ENCODE measurements around the gene TAF1B.

TAF1B gene

DNA sequence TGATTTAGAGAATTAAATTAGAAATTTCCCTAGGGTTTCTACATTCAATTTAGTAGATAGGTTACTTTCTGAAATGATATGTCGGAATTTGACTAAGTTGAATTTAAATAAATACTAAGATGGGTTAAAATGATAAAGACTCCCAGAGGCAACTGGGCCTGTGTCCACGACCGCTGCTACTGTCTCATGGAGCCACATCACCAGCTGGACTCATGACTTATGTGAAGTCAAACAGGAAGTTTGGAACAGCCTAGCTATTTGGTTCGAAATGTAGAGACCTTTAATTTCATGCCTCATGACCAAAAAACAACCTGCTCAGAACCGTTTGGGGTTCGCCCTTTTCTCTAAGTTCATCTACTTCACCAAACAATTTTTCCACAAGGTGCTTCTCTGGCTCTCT is 130.4 kb downstream of the TAF1B start:
- TF ChIP-seq ZFX (IDR thresholded peaks at IDR 0.05; ENCODE audit: borderline replicate concordance) = no peak
- TF ChIP-seq, protein P1, sequence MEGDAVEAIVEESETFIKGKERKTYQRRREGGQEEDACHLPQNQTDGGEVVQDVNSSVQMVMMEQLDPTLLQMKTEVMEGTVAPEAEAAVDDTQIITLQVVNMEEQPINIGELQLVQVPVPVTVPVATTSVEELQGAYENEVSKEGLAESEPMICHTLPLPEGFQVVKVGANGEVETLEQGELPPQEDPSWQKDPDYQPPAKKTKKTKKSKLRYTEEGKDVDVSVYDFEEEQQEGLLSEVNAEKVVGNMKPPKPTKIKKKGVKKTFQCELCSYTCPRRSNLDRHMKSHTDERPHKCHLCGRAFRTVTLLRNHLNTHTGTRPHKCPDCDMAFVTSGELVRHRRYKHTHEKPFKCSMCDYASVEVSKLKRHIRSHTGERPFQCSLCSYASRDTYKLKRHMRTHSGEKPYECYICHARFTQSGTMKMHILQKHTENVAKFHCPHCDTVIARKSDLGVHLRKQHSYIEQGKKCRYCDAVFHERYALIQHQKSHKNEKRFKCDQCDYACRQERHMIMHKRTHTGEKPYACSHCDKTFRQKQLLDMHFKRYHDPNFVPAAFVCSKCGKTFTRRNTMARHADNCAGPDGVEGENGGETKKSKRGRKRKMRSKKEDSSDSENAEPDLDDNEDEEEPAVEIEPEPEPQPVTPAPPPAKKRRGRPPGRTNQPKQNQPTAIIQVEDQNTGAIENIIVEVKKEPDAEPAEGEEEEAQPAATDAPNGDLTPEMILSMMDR (IDR thresholded peaks at IDR 0.05) = no peak
- H3K27ac ChIP-seq = no peak overlapping the region

DNA sequence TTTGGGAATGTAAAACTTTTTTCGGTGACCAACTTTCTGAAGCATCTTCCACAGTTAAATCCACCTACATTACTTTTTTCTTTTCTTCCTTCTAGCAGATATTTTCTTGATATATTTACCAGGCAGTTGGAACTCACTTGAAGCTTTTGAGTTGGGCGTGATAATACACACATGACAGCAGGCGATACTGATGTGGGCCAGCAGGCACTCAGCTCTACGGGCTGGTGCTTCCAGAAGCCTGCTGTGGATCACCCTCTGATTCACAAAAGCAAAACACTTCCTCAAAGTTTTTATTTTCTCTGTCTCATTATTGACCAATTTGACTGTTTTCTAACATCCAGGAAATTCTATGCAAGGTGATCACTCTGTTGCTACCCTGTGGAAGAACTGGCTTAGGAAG is 131.1 kb downstream of the TAF1B start:
- TF ChIP-seq ZFX (IDR thresholded peaks at IDR 0.05; ENCODE audit: borderline replicate concordance) = no peak
- TF ChIP-seq, protein P1 (IDR thresholded peaks at IDR 0.05) = no peak
- H3K27ac ChIP-seq = peak overlapping the region; percentile 65

DNA sequence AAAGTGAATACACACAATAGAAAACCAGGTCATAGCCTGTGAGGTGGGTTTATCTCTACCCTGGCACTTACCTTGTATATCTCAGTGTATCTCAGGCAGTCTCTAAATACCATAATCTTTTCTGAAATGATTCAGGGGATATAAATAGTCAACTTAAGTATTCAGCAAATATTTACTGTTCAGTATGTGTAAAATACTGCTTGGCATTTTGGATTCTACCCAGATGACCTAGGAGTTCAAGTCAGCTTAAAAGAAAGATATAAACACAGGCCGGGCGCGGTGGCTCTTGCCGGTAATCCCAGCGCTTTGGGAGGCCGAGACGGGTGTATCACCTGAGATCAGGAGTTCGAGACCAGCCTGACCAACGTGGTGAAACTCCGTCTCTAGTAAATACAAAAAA is 132.1 kb downstream of the TAF1B start:
- peak overlapping the region; percentile 65 for H3K27ac ChIP-seq
- TF ChIP-seq, protein P1 (IDR thresholded peaks at IDR 0.05) = no peak
- TF ChIP-seq ZFX (IDR thresholded peaks at IDR 0.05; ENCODE audit: borderline replicate concordance) = no peak

DNA sequence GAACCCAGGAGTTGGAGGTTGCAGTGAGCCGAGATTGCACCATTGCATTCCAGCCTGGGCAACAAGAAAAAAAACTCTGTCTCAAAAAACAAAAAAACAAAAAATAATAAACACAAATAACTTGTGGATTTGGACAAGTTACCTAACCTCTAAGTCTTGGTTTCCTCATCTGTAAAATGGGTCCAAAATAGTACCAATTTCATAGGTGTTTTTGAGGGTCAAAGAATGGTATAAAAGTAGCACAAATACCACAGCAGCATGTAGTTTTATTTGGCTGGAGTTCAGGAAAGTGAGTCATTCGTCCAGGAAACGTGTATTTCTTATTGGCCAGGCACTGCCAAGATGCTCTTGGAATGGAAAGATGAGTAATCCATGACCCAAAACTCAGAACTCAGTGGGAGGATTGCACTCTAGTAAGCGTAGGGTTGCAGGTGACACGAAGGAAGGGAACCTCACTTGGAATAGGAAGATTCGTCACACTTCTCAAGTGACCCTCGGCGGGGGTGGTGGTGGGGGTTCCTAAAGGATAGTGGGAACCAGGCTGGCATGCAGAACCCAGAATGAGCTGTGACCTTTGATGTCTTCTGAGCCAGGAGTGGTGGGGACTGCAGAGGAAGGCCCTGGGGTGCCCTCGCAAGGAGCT is 132.7 kb downstream of the TAF1B start:
- H3K27ac ChIP-seq = peak overlapping the region; percentile 65
- TF ChIP-seq ZFX (IDR thresholded peaks at IDR 0.05; ENCODE audit: borderline replicate concordance) = no peak
- TF ChIP-seq, protein P1 (IDR thresholded peaks at IDR 0.05) = no peak

DNA sequence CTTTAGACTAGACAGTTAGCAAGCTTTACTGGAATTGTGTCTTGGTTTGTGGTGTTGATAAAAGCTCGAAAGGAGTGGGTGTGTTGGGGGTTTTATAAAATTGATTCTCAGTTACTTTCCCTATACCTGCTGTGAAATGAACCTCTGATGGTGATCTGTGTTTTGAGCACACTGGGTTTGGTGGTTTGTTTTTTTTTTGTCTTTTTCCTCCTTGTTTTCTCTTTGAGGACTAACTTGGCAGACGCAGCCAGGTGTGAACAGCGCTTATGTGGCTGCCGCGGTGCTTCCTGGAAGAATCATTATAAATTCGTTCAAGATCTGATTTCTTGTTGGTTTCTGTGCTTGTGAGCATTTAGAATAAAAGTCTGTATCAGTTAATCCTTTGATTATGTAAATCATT is 136.7 kb downstream of the TAF1B start:
- H3K27ac ChIP-seq = no peak overlapping the region
- no peak for TF ChIP-seq ZFX (IDR thresholded peaks at IDR 0.05; ENCODE audit: borderline replicate concordance)
- TF ChIP-seq, protein P1 (IDR thresholded peaks at IDR 0.05) = no peak

DNA sequence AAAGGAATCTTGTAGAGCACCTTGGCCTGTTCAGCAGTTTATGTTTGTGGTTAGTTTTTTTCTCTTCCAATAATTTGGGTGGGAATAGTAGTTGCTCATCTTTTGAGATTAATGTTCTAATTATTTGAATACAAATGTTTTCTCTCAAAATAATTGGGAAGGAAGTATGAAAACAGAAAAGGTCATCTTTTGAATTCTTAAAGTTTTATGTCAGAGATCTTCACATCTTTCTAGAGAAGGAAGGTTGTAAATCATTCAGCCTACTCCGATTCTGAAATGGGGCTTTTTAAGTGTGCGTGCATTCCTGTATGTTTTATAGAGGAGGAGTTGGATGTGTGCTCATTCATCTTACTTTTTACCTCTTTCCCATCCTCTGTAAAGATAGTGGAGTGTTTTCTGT is 137.2 kb downstream of the TAF1B start:
- TF ChIP-seq, protein P1 (IDR thresholded peaks at IDR 0.05) = no peak
- TF ChIP-seq ZFX (IDR thresholded peaks at IDR 0.05; ENCODE audit: borderline replicate concordance) = no peak

DNA sequence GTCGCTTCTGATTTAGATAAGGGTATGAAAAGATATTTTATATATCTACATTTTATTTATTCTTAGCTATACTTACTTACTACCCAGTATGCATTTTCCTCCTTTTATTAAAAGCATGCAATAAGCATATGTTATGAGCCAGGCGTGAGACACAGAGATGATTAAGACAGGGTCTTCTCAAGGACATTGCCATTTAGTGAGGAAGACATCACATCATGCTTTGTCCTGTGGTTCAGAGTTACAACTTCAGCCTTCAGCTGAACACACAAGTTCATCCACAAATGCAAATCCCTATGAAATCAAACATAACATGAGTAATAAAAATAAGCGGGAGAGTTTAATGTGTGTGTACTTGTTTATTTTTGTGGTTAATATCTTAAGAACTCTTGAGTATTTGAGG is 138.4 kb downstream of the TAF1B start:
- TF ChIP-seq, protein P1 (IDR thresholded peaks at IDR 0.05) = no peak
- no peak for TF ChIP-seq ZFX (IDR thresholded peaks at IDR 0.05; ENCODE audit: borderline replicate concordance)
- H3K27ac ChIP-seq = no peak overlapping the region

More for the DNA sequence above, 137.2 kb downstream of the TAF1B start:
- H3K27ac ChIP-seq = no peak overlapping the region
